GM12801 (cell line): ENCODE measurements around the gene ZNF462.

Experiments
- CTCF ChIP-seq: IDR thresholded peaks from one replicate; pipeline ENCODE4 v1.5.1; 2011; ENCODE audit warnings: control low read depth; ENCODE audit not compliant: insufficient read length; ENCODE audit errors: extremely low read depth

Gene ZNF462

GRCh38 chr9:106830527-106831150, 32.3 kb upstream of the ZNF462 start:
- no peak for TF ChIP-seq CTCF

- TF ChIP-seq CTCF = no peak
Measured at GRCh38 chr9:106834888-106835287, 28.1 kb upstream of the ZNF462 start.

- TF ChIP-seq CTCF = no peak
Measured at GRCh38 chr9:106835840-106836239, 27.1 kb upstream of the ZNF462 start.

- no peak for TF ChIP-seq CTCF
Measured at GRCh38 chr9:106843371-106843770, 19.6 kb upstream of the ZNF462 start.

- no peak for TF ChIP-seq CTCF
Measured at GRCh38 chr9:106846307-106846706, 16.7 kb upstream of the ZNF462 start.

- no peak for TF ChIP-seq CTCF
Measured at GRCh38 chr9:106846857-106847256, 16.1 kb upstream of the ZNF462 start.

GRCh38 chr9:106857811-106858470, 5.0 kb upstream of the ZNF462 start:
- TF ChIP-seq CTCF = no peak
